Measurements from ENCODE around the gene DYNC1I2.
"Not testable (repeated sequence)": the region's sequence is repeated elsewhere in the genome, so short reads cannot be mapped to it uniquely, and the experiment has no call there.

- not testable (repeated sequence) for TF ChIP-seq POLR2A, CTCF (IDR thresholded peaks at IDR 0.05)
Measured at GRCh38 chr2:171758762-171759161, 71.5 kb downstream of the DYNC1I2 start.
